SK-N-SH (cell line): ENCODE results near the gene AKR1C3.
"Not testable (repeated sequence)": the region's sequence is repeated elsewhere in the genome, so short reads cannot be mapped to it uniquely, and the experiment has no call there.

Source experiments
- EP300 ChIP-seq, 2 experiments: IDR thresholded peaks; 2 replicates each; pipeline versions ENCODE4 v1.4.0 to v1.6.1; 2012; ENCODE audit warnings: borderline replicate concordance in 1 of 2, low read depth in 1 of 2, low read length in 1 of 2
- EZH2phosphoT487 ChIP-seq: fragments of 200-600 bp; sonication (generic); IDR thresholded peaks from 2 replicates; pipeline ENCODE4 v1.6.1; 2017; ENCODE audit warnings: low read depth, mixed run types, mild to moderate bottlenecking, antibody characterized with exemption, moderate library complexity, borderline replicate concordance
- FOXJ3 ChIP-seq: sonication (generic); formaldehyde crosslinking; IDR thresholded peaks from 2 replicates; pipeline ENCODE4 v1.5.1; 2020; ENCODE audit warnings: mild to moderate bottlenecking, missing genetic modification reagents
- GABPA ChIP-seq: IDR thresholded peaks from 2 replicates; pipeline ENCODE4 v1.4.0; 2012; ENCODE audit warnings: low read depth, mild to moderate bottlenecking
- JUND ChIP-seq: IDR thresholded peaks from 2 replicates; pipeline ENCODE4 v1.4.0; 2012
- MEF2A ChIP-seq: IDR thresholded peaks from 2 replicates; pipeline ENCODE4 v1.4.0; 2012; ENCODE audit warnings: low read depth, borderline replicate concordance
- MXI1 ChIP-seq: IDR thresholded peaks from 2 replicates; pipeline ENCODE4 v1.6.1; 2012; ENCODE audit warnings: mild to moderate bottlenecking, low read depth, low read length, improper control_type of control experiment
- POLR2AphosphoS5 ChIP-seq: IDR thresholded peaks from 2 replicates; pipeline ENCODE4 v1.6.1; 2012; ENCODE audit warnings: low read depth, low read length
- SIN3A ChIP-seq: IDR thresholded peaks from 2 replicates; pipeline ENCODE4 v1.6.1; 2012; ENCODE audit warnings: low read depth, mild to moderate bottlenecking, low read length, moderate library complexity, borderline replicate concordance
- TAF1 ChIP-seq: IDR thresholded peaks from 2 replicates; pipeline ENCODE4 v1.6.1; 2012; ENCODE audit warnings: low read depth, mild to moderate bottlenecking, low read length, moderate library complexity, borderline replicate concordance
- YY1 ChIP-seq: IDR thresholded peaks from 2 replicates; pipeline ENCODE4 v1.4.0; 2012; ENCODE audit warnings: low read depth, mild to moderate bottlenecking
- TF ChIP-seq, protein P1 (sequence below): fragments of 200-600 bp; sonication (generic); IDR thresholded peaks from 2 replicates; pipeline ENCODE4 v1.6.1; 2017; ENCODE audit warnings: antibody characterized with exemption, mild to moderate bottlenecking, moderate library complexity
- TF ChIP-seq, protein P2 (sequence below): IDR thresholded peaks from 2 replicates; pipeline ENCODE4 v1.4.0; 2012; ENCODE audit warnings: low read depth
- TF ChIP-seq, protein P3 (sequence below): fragments of 150-350 bp; IDR thresholded peaks from 2 replicates; pipeline ENCODE4 v1.6.1; 2017; ENCODE audit warnings: antibody characterized with exemption, low read length, low read depth, borderline replicate concordance

DNA sequence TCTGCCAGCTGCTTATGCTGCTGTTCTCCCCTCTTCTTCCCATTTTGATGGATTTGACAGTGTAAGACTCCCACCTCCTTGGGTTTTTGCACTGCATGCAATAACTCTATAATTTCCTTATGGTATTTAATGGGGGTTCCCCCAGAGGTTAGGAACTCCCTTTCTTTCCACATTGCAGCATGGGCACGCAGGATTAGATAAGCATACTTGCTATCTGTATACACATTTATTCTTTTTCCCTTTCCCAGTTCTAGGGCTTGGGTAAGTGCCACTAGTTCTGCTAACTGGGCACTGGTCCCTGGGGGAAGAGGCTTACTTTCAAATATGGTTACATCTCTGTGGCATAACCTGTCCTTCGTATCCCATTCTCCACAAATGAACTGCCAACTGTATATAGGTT, 39.4 kb upstream of the AKR1C3 start:
- TF ChIP-seq, protein P1, sequence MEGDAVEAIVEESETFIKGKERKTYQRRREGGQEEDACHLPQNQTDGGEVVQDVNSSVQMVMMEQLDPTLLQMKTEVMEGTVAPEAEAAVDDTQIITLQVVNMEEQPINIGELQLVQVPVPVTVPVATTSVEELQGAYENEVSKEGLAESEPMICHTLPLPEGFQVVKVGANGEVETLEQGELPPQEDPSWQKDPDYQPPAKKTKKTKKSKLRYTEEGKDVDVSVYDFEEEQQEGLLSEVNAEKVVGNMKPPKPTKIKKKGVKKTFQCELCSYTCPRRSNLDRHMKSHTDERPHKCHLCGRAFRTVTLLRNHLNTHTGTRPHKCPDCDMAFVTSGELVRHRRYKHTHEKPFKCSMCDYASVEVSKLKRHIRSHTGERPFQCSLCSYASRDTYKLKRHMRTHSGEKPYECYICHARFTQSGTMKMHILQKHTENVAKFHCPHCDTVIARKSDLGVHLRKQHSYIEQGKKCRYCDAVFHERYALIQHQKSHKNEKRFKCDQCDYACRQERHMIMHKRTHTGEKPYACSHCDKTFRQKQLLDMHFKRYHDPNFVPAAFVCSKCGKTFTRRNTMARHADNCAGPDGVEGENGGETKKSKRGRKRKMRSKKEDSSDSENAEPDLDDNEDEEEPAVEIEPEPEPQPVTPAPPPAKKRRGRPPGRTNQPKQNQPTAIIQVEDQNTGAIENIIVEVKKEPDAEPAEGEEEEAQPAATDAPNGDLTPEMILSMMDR: not testable (repeated sequence)
- TF ChIP-seq YY1; EP300 (IDR thresholded peaks at IDR 0.05; ENCODE audit: borderline replicate concordance in 1 of 2, low read depth in 1 of 2, low read length in 1 of 2); POLR2AphosphoS5; JUND; SIN3A; MXI1; TAF1; FOXJ3 (CRISPR knock-in tag); MEF2A; GABPA; EZH2phosphoT487: not testable (repeated sequence)
- TF ChIP-seq, protein P2, sequence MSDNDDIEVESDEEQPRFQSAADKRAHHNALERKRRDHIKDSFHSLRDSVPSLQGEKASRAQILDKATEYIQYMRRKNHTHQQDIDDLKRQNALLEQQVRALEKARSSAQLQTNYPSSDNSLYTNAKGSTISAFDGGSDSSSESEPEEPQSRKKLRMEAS: not testable (repeated sequence)
- TF ChIP-seq, protein P3, sequence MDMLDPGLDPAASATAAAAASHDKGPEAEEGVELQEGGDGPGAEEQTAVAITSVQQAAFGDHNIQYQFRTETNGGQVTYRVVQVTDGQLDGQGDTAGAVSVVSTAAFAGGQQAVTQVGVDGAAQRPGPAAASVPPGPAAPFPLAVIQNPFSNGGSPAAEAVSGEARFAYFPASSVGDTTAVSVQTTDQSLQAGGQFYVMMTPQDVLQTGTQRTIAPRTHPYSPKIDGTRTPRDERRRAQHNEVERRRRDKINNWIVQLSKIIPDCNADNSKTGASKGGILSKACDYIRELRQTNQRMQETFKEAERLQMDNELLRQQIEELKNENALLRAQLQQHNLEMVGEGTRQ: not testable (repeated sequence)
